B cell (primary cell): Measurements from ENCODE around the gene PARVG. TPM values are rescaled to one million over a fixed set of nuclear protein-coding genes. Genes with fewer than 3 reads are reported as not detected.

Experiments
- ATAC-seq: fragments of 200-7000 bp; cut with Tn5 transposase; one replicate; pipeline ENCODE4 v1.10.0; 2021; ENCODE audit warnings: low read depth, mild to moderate bottlenecking, moderate number of reproducible peaks, moderate library complexity
- CTCF ChIA-PET: fragments of 350-600 bp; sonication (Branson Sonifier 250); formaldehyde crosslinking; loops from one replicate; lab custom pipeline; 2021; ENCODE audit warnings: antibody characterized with exemption, inconsistent platforms; lab: Charles Lee
- POLR2A ChIA-PET: fragments of 350-600 bp; sonication (Branson Sonifier 250); formaldehyde crosslinking; loops from one replicate; lab custom pipeline; 2021; ENCODE audit warnings: antibody characterized with exemption; lab: Charles Lee
- DNase-seq: peaks from one replicate; pipeline ENCODE4 v3.0.0; 2013
- H2AFZ ChIP-seq: 2 replicates; pipeline ENCODE4 v1.6.1; 2012; ENCODE audit warnings: mild to moderate bottlenecking, low read depth, low read length; ENCODE audit not compliant: insufficient read depth, poor library complexity, severe bottlenecking
- H3K27ac ChIP-seq, 2 donors: 1 replicate in 1 of 2; 2 replicates in 1 of 2; pipeline ENCODE4 v1.5.1; 2012 to 2013; ENCODE audit warnings: low read length in 2 of 2, mild to moderate bottlenecking in 2 of 2, moderate library complexity in 1 of 2
- H3K27me3 ChIP-seq, 4 experiments: fragments of 200-600 bp in 1 of 4; sonication (generic) in 1 of 4; replicated peaks in 1 of 4; 1 replicate in 2 of 4; 2 replicates in 2 of 4; pipeline versions ENCODE4 v1.6.1 to v1.7.0; 2013 to 2016; ENCODE audit warnings: low read length in 3 of 4, mild to moderate bottlenecking in 2 of 4, mixed read lengths in 1 of 4, moderate library complexity in 1 of 4; ENCODE audit not compliant: insufficient read depth in 4 of 4, control insufficient read depth in 3 of 4; ENCODE audit errors: control extremely low read depth in 1 of 4
- H3K36me3 ChIP-seq, 2 experiments: replicated peaks in 1 of 2; 1 replicate in 1 of 2; 2 replicates in 1 of 2; pipeline versions ENCODE4 v1.6.1 to v1.7.1; 2013; ENCODE audit warnings: low read length in 1 of 2; ENCODE audit not compliant: insufficient read depth in 2 of 2, control insufficient read depth in 1 of 2; ENCODE audit errors: control extremely low read depth in 1 of 2, extremely low read depth in 1 of 2
- H3K4me1 ChIP-seq, 2 donors: fragments of 200-600 bp in 1 of 2; sonication (generic) in 1 of 2; 1 replicate in 1 of 2; 2 replicates in 1 of 2; pipeline versions ENCODE4 v1.5.1 to v1.6.1; 2013 to 2017; ENCODE audit warnings: low read length in 2 of 2; ENCODE audit not compliant: control insufficient read depth in 2 of 2, insufficient read depth in 2 of 2
- H3K4me2 ChIP-seq: replicated peaks from 2 replicates; pipeline ENCODE3; 2012; ENCODE audit warnings: mild to moderate bottlenecking, low read depth, low read length; ENCODE audit not compliant: poor library complexity, severe bottlenecking
- H3K4me3 ChIP-seq, 5 experiments: fragments of 200-600 bp in 1 of 5; sonication (generic) in 1 of 5; 1 replicate in 3 of 5; 2 replicates in 2 of 5; pipeline versions ENCODE4 v1.5.1 to v1.7.0; 2011 to 2016; ENCODE audit warnings: low read length in 4 of 5, mild to moderate bottlenecking in 4 of 5, low read depth in 2 of 5, control low read depth in 1 of 5, moderate library complexity in 1 of 5; ENCODE audit not compliant: insufficient read depth in 1 of 5; ENCODE audit errors: control extremely low read depth in 1 of 5, extremely low read depth in 1 of 5
- H3K79me2 ChIP-seq: fragments of 200-600 bp; sonication (generic); one replicate; pipeline ENCODE4 v1.6.0; 2016; ENCODE audit warnings: low read length; ENCODE audit not compliant: control insufficient read depth, insufficient read depth
- H3K9ac ChIP-seq: fragments of 200-600 bp; sonication (generic); 2 replicates; pipeline ENCODE4 v1.6.1; 2017; ENCODE audit warnings: mild to moderate bottlenecking, low read length, moderate library complexity
- H3K9me3 ChIP-seq, 3 donors: one replicate each; pipeline versions ENCODE4 v1.6.1 to v1.7.1; 2013; ENCODE audit warnings: low read length in 2 of 3; ENCODE audit not compliant: control insufficient read depth in 2 of 3, insufficient read depth in 1 of 3; ENCODE audit errors: control extremely low read depth in 1 of 3
- H4K20me1 ChIP-seq: 2 replicates; pipeline ENCODE4 v1.6.0; 2012; ENCODE audit warnings: mild to moderate bottlenecking, low read length; ENCODE audit not compliant: insufficient read depth, control insufficient read depth, poor library complexity, severe bottlenecking
- H3K27ac Mint-ChIP-seq: one replicate; pipeline ENCODE4 v1.8.0; 2021; ENCODE audit warnings: mixed read lengths
- H3K27me3 Mint-ChIP-seq: one replicate; pipeline ENCODE4 v1.8.0; 2021; ENCODE audit warnings: mixed read lengths
- H3K4me1 Mint-ChIP-seq: one replicate; pipeline ENCODE4 v1.8.0; 2021; ENCODE audit warnings: mixed read lengths
- H3K4me3 Mint-ChIP-seq: one replicate; pipeline ENCODE4 v1.8.0; 2021; ENCODE audit warnings: mixed read lengths
- H3K9me3 Mint-ChIP-seq: one replicate; pipeline ENCODE4 v1.8.0; 2022; ENCODE audit warnings: mixed read lengths; ENCODE audit not compliant: insufficient read depth
- CTCF ChIP-seq: fragments of 200-600 bp; IDR thresholded peaks from one replicate; pipeline ENCODE4 v1.8.0; 2022; ENCODE audit warnings: antibody characterized with exemption, mild to moderate bottlenecking
- EZH2 ChIP-seq: IDR thresholded peaks from 2 replicates; pipeline ENCODE4 v1.6.1; 2012; ENCODE audit warnings: borderline replicate concordance, low read depth, mild to moderate bottlenecking, moderate library complexity, low read length; ENCODE audit not compliant: insufficient read depth, poor library complexity, severe bottlenecking
- WGBS: methylation state at CpG from one replicate; pipeline ENCODE4 v1.1.5; 2013; ENCODE audit warnings: missing lambda C conversion rate; ENCODE audit not compliant: insufficient coverage; 5-methylcytosine and 5-hydroxymethylcytosine counted together
- intact Hi-C: fragments of 100-400 bp; cut with micrococcal nuclease; formaldehyde crosslinking; loops from one replicate; pipeline ENCODE4 v1.10.0; 2022
- polyA plus RNA-seq: library from polyadenylated mRNA; depleted of rRNA; stranded (reverse); fragments of >200 nt; gene quantifications from 2 replicates; pipeline ENCODE4 v1.2.3, GENCODE V29; 2012
- total RNA-seq, 2 donors: library from RNA; stranded (reverse); fragments of 120-200 nt in 1 of 2; gene quantifications; 1 replicate in 1 of 2; 2 replicates in 1 of 2; pipeline versions ENCODE4 v1.2.3 to v1.2.4, GENCODE V29; 2013 to 2022

The PARVG gene
- total and polyA plus RNA-seq, 2 donors (not counting 1 experiment from before 2014, with no cell fraction given) = 247 to 698 TPM

- no peak overlapping the region for H3K27ac Mint-ChIP-seq
- Histone ChIP-seq H3K4me2 (no peak overlapping the region), H3K27me3 (peaks cover 0 to 15% (median 3%) of the 10 kb centered on the region in 4 experiments), H2AFZ (no peak overlapping the region), H3K36me3 (no peaks in the 10 kb centered on the region), H3K27ac (no peak overlapping the region), H3K79me2 (no peaks in the 10 kb centered on the region), H3K4me3 (no peak overlapping the region), H3K4me1 (no peaks in the 10 kb centered on the region), H3K9me3 (peaks cover 0 to 21% (median 9%) of the 10 kb centered on the region in 3 donors), H4K20me1 (no peaks in the 10 kb centered on the region), H3K9ac (no peak overlapping the region)
- H3K9me3 Mint-ChIP-seq = peaks cover 5% of the 10 kb centered on the region
- DNase-seq (no peak), ATAC-seq (no peak)
- no peak overlapping the region for H3K4me3 Mint-ChIP-seq
- no peaks in the 10 kb centered on the region for H3K4me1 Mint-ChIP-seq
- no peak for TF ChIP-seq EZH2
- no peak for TF ChIP-seq CTCF
- intact Hi-C loops = no loop called here
- CTCF ChIA-PET = no interaction called here
- POLR2A ChIA-PET = no interaction called here
- peaks cover 50% of the 10 kb centered on the region for H3K27me3 Mint-ChIP-seq
- 92% methylated on average over 8 of the region's 8 CpGs for WGBS
Observed at GRCh38 chr22:44245867-44246266, 65.1 kb downstream of the PARVG start.

GRCh38 chr22:44246615-44247326 is 66.0 kb downstream of the PARVG start:
- Histone ChIP-seq H3K4me2 (no peak overlapping the region), H3K9ac (no peak overlapping the region), H3K4me1 (no peaks in the 10 kb centered on the region), H3K9me3 (peaks cover 0 to 21% (median 9%) of the 10 kb centered on the region in 3 donors), H4K20me1 (no peaks in the 10 kb centered on the region), H3K36me3 (no peaks in the 10 kb centered on the region), H3K27ac (no peak overlapping the region), H2AFZ (no peak overlapping the region), H3K4me3 (no peak overlapping the region), H3K79me2 (no peaks in the 10 kb centered on the region), H3K27me3 (peaks cover 0 to 15% (median 3%) of the 10 kb centered on the region in 4 experiments)
- TF ChIP-seq EZH2 (no peak), CTCF (no peak)
- WGBS = 81% methylated on average over 4 of the region's 8 CpGs
- Mint-ChIP-seq H3K9me3 (peaks cover 5% of the 10 kb centered on the region), H3K4me1 (no peaks in the 10 kb centered on the region), H3K27ac (no peak overlapping the region), H3K27me3 (peaks cover 51% of the 10 kb centered on the region), H3K4me3 (no peak overlapping the region)
- DNase-seq = no peak
- CTCF ChIA-PET = no interaction called here
- POLR2A ChIA-PET = no interaction called here
- ATAC-seq = no peak
- intact Hi-C loops = no loop called here
